GM19397 (cell line): ENCODE measurements around the gene PIK3CA.
"Not testable (repeated sequence)": the region's sequence is repeated elsewhere in the genome, so short reads cannot be mapped to it uniquely, and the experiment has no call there.

ENCODE experiments used
- ATAC-seq: cut with Tn5 transposase; IDR thresholded peaks from one replicate; pipeline ENCODE4 v1.9.1; 2021; ENCODE audit warnings: mild to moderate bottlenecking, moderate library complexity; ENCODE audit not compliant: unreplicated experiment

Gene PIK3CA

GRCh38 chr3:179147873-179148615 lies at the start of gene PIK3CA:
TSS of gene PIK3CA (plus strand) at chr3:179148357. CDS start at chr3:179198826, 50,469 bp downstream.
- peak; percentile 70 for ATAC-seq

- no peak for ATAC-seq
These were observed 49.6 kb upstream of the PIK3CA start for GRCh38 chr3:179098388-179099077.

GRCh38 chr3:179100652-179101051 lies 47.5 kb upstream of the PIK3CA start:
- no peak for ATAC-seq

DNA sequence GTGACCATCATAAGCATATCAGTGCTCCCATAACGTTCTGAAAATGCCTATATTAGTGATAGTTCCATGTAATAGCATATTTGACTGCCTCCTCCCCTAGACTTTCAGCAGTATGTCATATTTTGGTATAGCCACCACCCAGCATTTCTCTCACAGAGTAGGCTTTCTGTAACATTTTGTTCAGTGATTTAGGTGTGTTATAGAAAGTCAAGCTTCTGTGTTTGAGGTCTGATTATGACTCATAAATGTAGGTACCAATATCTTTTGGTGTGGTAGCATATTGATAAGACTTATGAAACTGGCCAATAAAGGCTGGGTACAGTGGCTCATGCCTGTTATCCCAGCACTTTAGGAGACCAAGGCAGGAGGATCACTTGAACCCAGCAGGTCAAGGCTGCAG lies 42.3 kb upstream of the PIK3CA start:
- ATAC-seq = no peak

DNA sequence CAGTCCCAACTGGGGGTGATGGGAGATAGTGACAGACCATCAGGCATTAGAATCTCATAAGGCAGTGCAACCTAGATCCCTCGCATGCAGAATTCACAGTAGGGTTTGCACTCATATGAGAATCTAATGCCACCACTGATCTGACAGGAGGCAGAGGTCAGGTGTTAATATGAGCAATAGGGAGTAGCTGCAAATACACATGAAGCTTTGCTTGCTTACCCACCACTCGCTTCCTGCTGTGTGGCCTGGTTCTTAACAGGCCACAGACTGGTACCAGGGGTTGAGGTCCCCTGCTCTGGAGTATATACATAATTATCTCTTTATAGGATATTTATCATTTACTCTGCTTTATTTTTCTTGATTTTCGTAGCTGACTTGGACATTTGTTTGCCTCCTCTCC lies 40.5 kb upstream of the PIK3CA start:
- ATAC-seq = no peak

DNA sequence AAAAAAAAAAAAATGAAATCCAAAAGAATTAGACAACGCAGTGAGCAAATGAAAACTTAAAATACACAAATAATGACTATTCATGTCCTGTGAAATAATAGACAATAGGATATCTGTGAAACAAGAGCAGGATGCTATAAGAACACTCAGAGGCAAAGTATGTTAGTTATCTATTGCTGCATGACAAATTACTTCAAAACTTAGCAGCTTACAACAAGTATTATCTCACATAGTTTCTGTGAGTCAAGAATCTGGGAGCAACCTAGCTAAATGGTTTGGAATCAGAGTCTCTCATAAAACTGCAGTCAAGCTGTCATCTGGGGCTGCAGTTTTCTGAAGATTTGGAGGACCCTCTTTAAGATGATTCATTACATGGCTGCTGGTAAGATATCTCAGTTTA lies 40.1 kb upstream of the PIK3CA start:
- no peak for ATAC-seq

GRCh38 chr3:179113903-179114302 lies 34.3 kb upstream of the PIK3CA start:
- ATAC-seq = no peak

DNA sequence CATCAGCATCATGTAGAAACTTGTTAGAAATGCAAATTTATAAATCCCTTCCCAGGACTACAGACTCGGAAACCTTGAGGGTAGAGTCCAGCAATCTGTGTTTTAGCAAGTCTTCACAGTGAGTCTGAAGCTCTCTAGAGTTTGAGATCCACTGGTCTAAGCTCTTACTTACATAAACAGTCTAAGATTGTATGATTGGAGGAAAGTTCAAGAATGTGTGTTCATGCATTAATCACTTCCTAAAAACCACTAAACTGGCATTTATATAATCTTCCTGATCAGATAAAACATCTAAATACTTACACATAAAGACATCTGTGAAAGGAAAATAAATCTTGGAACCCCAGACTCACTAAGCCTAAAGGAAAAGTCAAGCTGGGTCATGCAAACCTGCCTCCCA lies 32.7 kb upstream of the PIK3CA start:
- ATAC-seq = not testable (repeated sequence)

- no peak for ATAC-seq
These were observed 31.3 kb upstream of the PIK3CA start for GRCh38 chr3:179116816-179117215.

DNA sequence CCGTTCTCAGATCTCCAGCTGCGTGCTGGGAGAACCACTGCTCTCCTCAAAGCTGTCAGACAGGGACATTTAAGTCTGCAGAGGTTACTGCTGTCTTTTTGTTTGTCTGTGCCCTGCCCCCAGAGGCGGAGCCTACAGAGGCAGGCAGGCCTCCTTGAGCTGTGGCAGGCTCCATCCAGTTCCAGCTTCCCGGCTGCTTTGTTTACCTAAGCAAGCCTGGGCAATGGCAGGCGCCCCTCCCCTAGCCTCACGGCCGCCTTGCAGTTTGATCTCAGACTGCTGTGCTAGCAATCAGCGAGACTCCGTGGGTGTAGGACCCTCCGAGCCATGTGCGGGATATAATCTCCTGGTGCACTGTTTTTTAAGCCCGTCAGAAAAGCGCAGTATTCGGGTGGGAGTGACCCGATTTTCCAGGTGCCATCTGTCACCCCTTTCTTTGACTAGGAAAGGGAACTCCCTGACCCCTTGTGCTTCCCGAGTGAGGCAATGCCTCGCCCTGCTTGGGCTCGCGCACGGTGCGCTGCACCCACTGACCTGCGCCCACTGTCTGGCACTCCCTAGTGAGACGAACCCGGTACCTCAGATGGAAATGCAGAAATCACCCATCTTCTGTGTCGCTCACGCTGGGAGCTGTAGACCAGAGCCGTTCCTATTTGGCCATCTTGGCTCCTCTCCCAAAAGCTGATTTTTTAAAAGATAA lies 15.8 kb upstream of the PIK3CA start:
- not testable (repeated sequence) for ATAC-seq

DNA sequence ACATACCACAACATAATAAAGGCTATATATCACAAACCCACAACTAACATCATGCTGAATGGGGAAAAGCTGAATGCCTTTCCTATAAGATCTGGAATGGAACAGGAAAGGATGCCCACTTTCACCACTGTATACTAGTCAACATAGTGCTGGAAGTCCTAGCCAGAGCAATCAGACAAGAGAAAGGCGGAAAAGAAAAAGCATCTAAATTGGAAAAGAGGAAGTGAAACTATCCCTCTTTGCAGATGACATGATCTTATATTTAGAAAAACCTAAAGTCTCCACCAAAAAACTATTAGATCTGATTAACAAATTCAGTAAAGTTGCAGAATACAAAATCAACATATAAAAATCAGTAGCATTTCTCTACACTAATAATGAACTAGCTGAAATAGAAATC lies 14.6 kb upstream of the PIK3CA start:
- no peak for ATAC-seq

DNA sequence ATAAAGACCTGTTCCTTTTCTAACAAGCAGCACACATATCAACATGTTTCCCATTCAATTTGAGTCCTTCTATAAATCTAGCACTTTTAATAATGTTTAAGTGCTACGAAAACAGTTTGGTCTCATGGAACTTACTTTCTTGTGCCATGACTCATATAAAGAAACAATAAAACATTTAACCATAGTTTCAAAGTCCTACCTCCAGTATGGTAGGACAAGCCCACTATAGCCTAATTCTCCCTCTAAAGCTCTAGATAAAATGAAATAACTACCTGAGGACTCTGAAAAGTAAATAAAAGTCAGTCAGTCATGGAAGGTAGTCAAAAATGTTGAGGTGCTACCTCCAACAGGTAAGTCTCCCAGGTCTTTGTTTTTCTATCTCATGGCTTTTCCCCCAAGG lies 12.0 kb upstream of the PIK3CA start:
- no peak for ATAC-seq

GRCh38 chr3:179141890-179142289 lies 6.3 kb upstream of the PIK3CA start:
- ATAC-seq = no peak

DNA sequence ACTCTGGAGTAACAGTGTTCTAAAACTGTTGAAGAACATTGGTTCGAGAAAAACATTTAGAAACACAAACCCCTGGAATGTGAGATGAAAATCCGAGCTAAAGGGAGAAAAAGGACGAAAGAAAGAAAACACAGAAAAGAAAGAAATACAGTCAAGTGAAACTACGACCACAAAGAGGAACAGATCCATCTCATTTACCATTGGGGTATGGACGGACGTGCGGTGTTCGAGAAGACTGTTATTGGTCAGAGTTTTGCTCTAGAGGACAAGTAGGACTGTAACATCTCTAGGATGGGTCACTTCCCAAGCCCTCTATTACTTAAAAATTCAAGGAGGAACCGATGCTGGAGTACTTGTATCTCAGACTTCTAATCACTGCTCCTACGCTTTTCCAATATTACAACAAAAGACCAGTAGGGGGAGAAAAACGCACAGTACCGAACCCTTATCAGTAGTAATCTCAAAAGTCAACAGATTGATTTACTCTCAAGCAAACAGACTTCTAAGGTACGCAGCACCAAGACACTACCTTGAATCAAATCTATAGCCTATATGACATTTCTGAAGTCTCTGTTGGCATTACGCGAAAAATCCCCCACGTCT lies 1.1 kb upstream of the PIK3CA start:
- ATAC-seq = no peak

DNA sequence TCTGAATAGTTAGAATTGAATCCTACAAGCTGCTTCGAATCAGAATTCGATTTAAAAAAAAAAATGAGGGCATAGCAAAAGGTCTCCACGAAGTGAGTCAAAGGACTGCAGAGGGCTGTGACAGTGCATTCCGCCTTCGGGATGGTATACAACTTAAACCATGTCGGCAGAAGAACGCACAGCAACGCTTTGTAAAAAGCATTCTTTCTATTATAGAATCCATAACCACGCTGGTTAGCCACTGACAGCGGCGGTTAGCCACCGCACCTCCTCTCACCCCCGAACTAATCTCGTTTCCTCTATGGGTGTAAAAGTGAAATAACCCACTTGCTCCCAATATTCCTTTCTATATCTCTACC lies 664 bp upstream of the PIK3CA start:
- ATAC-seq = peak; percentile 30

DNA sequence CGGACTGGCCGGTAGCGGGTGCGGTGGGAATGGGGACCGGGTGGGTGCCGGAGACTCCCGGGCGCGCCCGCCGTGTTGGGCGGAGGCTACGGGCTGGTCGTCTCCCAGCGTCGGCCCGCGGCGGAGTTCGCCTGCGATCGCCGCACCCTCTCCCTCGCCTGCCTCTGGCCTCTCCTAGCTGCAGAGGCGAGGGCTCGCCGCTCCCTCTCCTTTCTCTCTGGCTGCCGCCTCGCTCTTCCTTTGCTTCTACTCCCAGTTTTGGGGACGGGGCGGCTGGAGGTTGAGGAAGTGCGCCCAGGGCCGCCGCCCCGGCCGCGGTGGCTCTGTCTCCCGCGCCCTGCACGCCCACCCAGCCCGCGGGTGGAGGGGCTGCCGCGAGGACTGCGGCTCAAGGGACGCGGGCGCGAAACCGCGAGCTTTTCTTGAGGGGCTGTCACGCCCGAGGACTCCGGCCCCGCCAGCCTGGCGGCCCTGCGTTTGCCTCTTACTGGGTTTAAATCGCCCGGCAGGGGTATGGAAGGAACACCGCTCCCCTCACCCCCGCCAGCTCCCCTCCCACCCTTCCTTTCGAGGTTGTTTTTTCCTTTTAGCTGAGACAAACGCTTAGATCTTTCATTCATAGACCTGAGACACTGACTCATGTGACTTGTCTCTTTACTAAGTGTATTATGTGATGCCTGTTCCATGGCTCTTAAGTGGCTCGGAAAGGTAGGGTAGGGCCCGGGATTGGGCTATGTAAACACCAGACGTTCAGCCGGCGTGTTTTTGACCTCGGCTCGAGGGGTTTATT lies 654 bp downstream of the PIK3CA start:
- ATAC-seq = peak; percentile 28

DNA sequence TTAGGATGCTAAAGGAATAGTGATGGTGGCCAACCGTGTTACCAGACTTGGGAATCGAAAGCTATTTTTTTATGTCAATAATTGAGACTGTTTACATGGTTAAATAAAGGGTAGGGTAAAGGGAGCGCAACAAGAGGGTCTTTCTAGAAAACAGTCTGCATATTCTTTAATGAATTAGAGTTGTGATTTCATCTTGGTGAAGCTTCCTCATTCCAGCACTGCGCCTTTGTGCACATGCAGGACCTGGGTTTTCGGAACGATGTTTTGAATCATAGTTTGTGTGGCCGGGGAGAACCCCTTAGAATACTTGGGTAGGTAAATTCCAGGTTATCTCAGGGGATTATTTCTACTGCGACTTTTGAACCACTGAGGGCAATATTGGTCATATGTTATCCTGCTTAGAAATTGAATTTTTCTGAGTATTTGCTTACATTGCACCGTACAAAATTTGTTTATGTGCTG lies 1.3 kb downstream of the PIK3CA start:
- peak; percentile 16 for ATAC-seq

- ATAC-seq = no peak
These were observed 1.8 kb downstream of the PIK3CA start for GRCh38 chr3:179149951-179150350.

DNA sequence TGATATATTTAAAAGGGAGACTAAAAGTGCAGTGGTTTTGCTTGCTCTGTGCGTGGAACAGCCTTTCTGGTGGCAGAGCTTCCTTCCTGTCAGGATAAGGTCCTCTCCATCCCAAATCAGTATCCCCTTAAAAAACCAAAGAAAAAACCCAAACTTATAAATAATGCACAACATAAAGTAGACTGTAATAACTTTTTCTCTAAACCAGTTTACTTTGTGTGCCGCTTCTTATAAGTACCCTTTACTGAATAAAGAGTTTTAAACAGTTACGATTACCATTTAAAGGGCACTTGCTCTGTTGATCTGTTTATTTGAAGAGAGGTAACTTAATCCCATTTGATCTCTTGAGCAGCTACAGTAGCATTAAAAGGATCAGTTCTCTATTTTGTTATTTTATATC lies 2.5 kb downstream of the PIK3CA start:
- no peak for ATAC-seq

DNA sequence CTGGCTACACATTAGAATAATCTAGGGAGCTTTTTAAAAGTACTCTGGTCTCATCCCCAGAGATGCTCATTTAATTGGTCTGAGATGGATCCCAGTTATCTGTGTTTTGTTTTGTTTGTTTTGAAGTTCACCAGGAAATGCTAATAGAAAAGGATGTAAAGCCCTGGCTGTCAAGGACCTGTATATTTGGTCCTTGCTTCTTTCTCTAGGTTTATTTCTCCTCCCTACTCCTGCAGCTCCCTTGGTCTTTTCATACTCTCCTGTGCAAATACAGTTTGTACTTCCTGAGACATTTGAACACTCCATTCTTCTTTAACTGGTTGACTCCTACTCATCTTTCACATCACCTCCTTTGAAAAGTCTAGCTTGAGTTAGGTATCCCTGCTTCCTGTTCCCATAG lies 3.3 kb downstream of the PIK3CA start:
- ATAC-seq = no peak

DNA sequence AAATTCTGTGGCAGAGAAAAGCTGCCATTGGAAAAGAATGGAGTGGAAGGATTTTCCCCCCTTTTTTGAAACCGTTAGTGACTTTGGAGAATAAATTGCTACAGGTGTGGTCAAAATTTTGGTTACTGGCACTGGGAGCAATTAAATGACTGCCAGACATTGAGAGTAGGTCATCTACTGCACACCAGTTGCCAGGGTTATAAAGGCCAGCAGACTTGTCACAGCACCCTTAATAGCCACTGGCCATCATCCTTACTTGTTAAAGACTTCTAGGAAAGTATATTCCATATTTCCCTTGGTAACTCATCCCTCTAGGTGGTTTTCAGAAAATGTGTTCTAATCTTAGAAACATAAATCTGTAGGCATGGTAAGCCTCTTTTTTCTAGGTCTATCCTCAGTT lies 8.0 kb downstream of the PIK3CA start:
- ATAC-seq = no peak
